Measurements from ENCODE around the gene THG1L.

Gene THG1L

GRCh38 chr5:157729858-157730257 is 1.4 kb upstream of the THG1L start:
- DNase-seq, result no peak

DNA sequence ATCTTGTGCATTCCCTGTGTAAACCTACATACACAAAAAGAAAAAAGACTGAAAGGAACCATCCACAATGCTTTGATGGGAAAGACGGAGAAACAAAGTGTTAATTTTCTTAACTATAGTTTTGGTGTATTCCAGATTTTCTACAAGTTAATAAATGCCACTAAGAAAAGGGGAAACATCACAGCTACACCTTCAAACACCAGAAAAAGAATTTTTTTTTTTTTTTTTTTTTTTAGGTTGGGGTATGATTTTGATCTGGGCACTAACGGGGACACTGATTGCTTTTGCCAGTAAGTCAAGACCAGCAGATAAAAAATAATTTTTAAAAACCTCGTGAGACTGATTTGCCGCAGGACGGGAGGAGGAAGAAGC is 334 bp upstream of the THG1L start:
- DNase-seq, result no peak

GRCh38 chr5:157732130-157732514 is 902 bp downstream of the THG1L start:
- no peak for DNase-seq

DNA sequence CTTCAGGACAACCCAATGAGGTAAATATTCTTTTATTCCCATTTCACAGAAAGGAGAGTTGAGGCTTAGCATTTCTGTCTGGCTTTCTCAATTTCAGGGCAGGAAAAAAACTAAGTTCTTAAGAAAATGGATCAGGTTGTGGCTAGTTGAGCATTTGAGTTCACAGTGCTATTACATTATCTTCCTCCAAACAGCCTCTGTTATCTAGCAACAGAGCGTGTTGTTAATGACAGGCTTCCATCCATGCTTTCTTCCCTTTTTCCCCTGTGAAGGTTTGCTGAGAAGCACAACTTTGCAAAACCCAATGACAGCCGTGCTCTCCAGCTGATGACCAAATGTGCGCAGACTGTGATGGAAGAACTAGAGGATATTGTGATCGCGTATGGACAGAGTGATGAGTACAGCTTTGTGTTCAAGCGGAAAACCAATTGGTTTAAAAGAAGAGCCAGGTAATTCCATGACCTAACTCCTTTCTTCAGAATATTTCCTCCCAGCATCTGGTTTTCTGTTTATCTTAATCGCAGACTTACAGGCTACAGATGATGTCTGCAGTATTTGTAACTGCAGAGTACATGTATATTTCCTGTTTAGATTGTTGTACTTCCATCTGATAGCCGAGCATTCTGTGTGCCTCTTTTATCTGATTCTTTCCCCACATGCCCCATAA is 1.5 kb downstream of the THG1L start:
- DNase-seq, result no peak

- no peak for DNase-seq
Observed at GRCh38 chr5:157734436-157734835, 3.2 kb downstream of the THG1L start.

DNA sequence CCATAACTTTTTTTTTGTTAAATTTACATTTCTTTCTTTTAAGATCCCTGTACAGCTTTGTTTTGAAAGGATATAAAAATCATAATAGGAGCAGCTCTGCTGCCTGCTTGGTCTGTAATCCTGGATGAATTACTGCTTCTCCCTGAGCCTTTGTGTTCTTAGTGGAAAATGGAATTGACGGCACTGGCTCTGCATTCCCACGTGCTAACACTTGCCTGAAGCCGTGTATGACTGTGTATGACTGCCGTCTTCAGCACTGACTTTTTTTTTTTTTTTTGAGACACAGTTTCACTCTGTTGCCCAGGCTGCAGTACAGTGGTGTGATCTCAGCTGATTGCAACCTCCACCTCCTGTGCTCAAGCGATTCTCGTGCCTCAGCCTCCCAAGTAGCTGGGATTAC is 4.8 kb downstream of the THG1L start:
- DNase-seq, result no peak

DNA sequence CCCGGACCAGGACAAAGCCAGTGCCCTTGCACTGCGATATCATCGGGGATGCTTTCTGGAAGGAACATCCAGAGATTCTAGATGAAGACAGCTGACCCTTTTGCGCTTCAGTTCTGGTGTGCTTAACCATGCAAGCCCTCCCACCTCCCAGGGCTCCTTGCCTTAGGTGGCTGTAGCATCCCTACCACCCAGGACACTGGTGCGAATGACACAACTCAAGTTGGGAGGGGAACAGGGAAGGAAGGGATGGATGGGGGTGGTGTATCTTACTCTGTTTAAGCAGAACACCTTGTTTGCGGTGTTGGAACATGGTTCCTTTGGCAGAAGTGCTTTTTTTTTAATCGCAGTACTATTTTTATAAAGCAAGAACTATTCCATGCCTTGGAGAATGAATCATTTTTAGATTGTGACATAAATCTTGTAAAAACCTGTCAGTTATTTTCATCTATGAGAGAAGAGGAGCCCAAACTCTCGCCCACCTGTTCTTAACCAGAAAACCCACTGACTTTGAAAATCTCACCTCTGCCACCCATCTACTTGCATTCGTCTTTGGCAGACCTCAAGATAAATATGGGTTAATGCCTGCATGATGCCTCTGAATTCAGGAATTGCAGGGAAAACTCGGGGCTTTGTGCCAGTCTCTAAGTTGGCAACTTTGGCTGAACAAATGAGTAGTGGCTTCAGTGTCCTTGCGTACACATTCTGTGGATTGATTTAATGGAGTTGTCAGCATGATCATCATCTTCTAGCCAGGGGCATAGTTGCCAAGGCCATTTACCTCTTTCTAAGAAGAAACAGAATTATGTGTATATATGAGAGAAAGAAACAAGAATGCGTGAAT is 8.4 kb downstream of the THG1L start:
- DNase-seq, result no peak

- no peak for DNase-seq
Observed at GRCh38 chr5:157740229-157740610, 9.0 kb downstream of the THG1L start.

DNA sequence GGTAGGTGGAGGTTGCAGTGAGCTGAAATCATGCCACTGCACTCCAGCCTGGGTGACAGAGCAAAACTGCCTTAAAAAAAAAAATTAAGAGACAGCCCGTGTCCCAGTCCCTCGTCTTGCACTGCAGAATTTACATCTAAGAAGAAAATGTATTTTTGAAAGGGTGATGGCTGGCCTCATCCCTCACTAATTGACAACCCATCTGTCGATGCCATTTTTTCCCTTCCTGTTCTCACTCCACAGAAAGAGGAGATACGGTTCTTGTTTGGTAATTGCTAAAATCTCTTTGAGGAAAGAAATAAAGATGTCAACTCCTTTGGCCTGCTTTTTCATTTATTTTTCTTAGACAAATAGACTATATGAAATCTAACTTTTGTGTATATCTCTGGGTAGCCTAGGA is 9.9 kb downstream of the THG1L start:
- no peak for DNase-seq

DNA sequence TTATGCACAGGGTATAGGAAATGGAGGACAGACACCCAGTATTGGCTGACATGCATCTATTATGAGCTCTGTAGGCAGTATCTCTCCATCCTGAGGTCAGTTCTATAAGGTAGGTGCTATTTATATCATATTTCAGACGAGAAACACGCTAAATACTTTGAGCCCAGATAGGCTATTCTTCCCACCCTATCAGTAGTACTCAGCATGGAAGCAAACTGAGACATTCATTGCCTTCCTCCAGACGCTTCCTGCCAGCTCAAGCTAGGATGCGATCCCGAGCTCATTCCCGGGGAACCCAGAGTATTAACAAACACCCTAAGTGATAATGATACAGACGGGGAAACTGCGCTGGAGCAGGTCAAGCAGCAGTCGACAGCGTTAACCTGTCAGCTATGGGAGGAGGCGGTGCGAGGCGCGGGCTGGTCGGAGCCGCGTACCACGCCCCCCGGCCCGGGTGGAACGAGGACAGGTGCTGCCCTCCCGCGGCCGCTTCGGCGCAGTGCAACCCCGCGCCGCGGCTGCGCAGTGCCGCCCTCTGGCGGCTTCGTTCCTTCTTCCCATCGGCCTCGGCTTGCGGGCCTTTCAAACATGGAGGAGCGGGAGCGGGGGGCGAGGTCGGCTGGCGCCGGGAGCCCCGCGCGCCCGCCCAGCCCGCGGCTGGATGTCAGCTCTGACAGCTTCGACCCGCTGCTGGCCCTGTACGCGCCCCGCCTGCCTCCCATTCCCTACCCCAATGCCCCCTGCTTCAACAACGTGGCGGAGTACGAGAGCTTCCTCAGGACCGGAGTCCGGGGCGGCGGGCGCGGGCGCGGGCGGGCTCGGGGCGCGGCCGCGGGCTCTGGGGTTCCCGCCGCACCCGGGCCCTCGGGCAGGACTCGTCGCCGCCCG is 12.2 kb downstream of the THG1L start, which contains the start of gene LSM11:
Gene LSM11 (plus strand): TSS at position 550 of the 888 bp plus-strand sequence. CDS start 39 bp downstream, at position 589.
- peak; percentile 97 for DNase-seq

GRCh38 chr5:157744051-157745011 is 13.1 kb downstream of the THG1L start:
- peak; percentile 66 for DNase-seq

DNA sequence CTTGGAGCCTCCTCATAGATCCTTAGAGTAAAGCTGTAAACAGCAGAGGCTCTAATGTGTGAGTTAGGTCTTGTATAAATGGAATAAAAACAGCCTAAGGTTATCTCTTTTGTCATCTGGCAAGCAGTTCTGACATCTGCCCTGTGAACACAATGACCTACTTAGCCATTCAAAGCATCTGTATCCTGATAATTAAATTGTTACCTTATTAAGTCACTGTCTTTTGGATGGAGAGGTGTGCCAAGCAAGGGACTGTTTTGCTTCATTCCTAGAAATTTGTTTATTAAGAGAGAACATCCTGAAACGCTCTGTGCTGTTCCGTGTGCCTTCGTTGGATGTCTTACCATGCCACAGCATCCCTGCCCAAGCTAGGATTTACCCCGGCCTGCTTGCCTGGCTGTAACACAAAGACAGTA is 13.8 kb downstream of the THG1L start:
- DNase-seq, result no peak

DNA sequence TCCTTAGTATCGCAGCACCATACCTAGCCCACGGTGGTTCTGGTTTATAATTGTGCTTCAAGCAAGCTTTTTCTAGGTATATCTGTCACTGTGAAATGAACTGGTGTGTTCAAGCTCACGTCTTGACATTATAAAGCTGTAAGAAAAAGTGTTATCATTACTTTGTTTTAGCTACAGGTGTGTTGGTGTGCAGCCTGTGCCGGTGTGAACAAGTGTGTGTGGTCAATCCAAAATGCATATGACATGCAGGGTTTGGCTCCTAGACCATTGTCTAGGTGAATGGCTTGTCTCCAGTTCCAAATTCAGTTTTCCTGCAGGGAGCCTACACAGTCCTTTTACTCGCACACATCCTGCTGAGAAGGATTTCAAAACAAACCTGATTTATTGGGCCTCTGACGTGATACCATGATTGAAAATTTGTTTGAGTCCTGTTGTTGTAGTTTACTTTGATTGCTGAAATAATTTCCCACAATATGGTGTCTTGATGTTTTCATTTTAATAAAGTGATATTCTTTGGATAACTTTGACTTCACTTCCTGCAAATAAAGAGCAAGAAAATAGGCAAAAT is 16.0 kb downstream of the THG1L start:
- DNase-seq, result no peak

DNA sequence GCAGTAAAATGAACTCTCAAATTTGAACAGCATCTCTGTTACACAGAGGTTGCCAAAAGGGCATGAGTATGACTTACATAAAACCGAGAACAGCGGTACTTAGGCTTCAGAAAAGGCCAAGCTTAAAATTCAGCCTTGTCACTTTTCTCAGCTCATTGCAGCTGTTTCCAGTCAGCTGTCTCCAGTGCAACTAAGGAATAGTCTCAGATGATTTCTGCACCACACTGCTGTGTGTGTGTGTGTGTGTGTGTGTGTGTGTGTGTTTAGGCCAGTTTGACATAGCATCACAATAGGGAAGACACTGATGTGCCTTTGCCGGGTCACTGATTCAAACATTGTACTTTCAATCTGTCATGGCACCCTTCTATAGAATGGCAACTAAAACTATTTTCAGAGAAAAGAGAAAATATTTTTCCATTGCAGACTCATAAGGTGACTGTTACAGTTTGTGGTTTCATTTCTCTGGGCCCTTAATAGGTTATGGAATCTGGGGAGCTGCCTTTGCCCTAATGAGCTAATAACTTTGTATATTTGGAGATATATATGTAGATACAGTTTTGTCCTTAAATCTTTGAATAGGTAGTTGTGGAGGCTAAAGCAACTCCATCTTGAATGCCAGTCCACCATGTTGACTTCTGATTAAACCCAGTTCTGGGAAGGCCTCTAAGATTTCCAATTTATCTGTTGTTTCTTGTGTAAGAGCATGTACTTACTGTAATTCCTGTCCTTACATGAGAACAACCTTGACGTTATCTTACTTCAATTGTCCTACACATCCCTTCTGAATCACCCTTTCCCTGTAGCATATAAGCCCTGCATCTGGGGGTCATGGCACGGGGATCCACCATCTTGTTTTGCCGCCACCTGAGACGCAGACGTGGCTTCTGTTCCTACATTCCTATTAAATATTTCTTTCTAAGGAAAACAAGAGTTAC is 16.8 kb downstream of the THG1L start:
- no peak for DNase-seq

GRCh38 chr5:157748760-157749461 is 17.7 kb downstream of the THG1L start:
- DNase-seq, result no peak

GRCh38 chr5:157749462-157749799 is 18.2 kb downstream of the THG1L start:
- DNase-seq, result no peak

- DNase-seq, result no peak
Observed at GRCh38 chr5:157750320-157750719, 19.1 kb downstream of the THG1L start.

GRCh38 chr5:157756122-157756521 is 24.9 kb downstream of the THG1L start:
- DNase-seq, result no peak

- no peak for DNase-seq
Observed at GRCh38 chr5:157758706-157759105, 27.5 kb downstream of the THG1L start.

Measured in activated effector memory CD4-positive, alpha-beta T cell treated with anti-CD3 and anti-CD28 coated beads, Interleukin-2, amount 50 U/mL, for 16 hours (primary cell).